Endothelial cell (in vitro differentiated cells): ENCODE data around the gene NEDD4L. TPM values are rescaled to one million over a fixed set of nuclear protein-coding genes. Genes with fewer than 3 reads are reported as not detected.

Experiments
- DNase-seq: peaks from one replicate; pipeline ENCODE4 v3.0.0; 2021; ENCODE audit warnings: low spot score
- H3K27ac Mint-ChIP-seq: one replicate; pipeline ENCODE4 v1.8.0; 2021; ENCODE audit warnings: mixed read lengths, inconsistent platforms; ENCODE audit not compliant: unreplicated experiment
- H3K27me3 Mint-ChIP-seq: one replicate; pipeline ENCODE4 v1.8.0; 2021; ENCODE audit warnings: mild to moderate bottlenecking, moderate library complexity, mixed read lengths, inconsistent platforms; ENCODE audit not compliant: unreplicated experiment
- H3K36me3 Mint-ChIP-seq: one replicate; pipeline ENCODE4 v1.8.0; 2021; ENCODE audit warnings: mild to moderate bottlenecking, low read depth, mixed read lengths, inconsistent platforms; ENCODE audit not compliant: unreplicated experiment
- H3K4me1 Mint-ChIP-seq: one replicate; pipeline ENCODE4 v1.8.0; 2021; ENCODE audit warnings: mild to moderate bottlenecking, mixed read lengths, inconsistent platforms; ENCODE audit not compliant: unreplicated experiment
- H3K4me3 Mint-ChIP-seq: one replicate; pipeline ENCODE4 v1.8.0; 2021; ENCODE audit warnings: mild to moderate bottlenecking, mixed read lengths, inconsistent platforms; ENCODE audit not compliant: unreplicated experiment
- H3K9me3 Mint-ChIP-seq: one replicate; pipeline ENCODE4 v1.8.0; 2021; ENCODE audit warnings: mixed read lengths, inconsistent platforms; ENCODE audit not compliant: unreplicated experiment
- total RNA-seq: library from RNA; stranded (reverse); fragmentation: NEBNext Ultra II Directional; extraction: Animal tissue kit (Norgen Biotek cat#: 25700); gene quantifications from one replicate; pipeline ENCODE4 v1.2.1, GENCODE V29; 2021; ENCODE audit not compliant: unreplicated experiment
- TF ChIP-seq, protein P1 (sequence below): fragments of 200-600 bp; sonication (generic); IDR thresholded peaks from one replicate; pipeline ENCODE4 v1.5.0; 2021; ENCODE audit warnings: antibody characterized with exemption; ENCODE audit not compliant: unreplicated experiment

Gene NEDD4L
- total RNA-seq, 1 donor from 2014 or later, result 42.8 TPM

DNA sequence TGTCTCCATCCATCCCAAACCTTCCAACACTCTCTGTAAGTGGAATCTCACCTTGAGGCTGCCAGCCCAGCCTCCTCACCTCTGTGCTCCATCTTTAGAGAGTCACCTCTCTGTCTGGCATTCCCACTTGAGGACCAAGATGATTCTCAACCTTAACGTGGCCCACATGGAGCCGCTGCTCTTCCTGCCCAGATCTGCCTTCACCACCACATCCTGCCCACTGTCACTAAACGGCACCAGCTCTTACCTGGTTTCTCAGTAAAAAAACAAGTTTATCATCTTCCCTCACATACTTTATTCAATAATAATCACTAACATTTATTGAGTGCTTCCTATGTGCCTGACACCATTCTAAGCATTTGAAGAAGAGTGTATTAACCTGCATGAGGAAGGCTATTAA, 80.4 kb downstream of the NEDD4L start:
- no peak for DNase-seq
- TF ChIP-seq, protein P1, sequence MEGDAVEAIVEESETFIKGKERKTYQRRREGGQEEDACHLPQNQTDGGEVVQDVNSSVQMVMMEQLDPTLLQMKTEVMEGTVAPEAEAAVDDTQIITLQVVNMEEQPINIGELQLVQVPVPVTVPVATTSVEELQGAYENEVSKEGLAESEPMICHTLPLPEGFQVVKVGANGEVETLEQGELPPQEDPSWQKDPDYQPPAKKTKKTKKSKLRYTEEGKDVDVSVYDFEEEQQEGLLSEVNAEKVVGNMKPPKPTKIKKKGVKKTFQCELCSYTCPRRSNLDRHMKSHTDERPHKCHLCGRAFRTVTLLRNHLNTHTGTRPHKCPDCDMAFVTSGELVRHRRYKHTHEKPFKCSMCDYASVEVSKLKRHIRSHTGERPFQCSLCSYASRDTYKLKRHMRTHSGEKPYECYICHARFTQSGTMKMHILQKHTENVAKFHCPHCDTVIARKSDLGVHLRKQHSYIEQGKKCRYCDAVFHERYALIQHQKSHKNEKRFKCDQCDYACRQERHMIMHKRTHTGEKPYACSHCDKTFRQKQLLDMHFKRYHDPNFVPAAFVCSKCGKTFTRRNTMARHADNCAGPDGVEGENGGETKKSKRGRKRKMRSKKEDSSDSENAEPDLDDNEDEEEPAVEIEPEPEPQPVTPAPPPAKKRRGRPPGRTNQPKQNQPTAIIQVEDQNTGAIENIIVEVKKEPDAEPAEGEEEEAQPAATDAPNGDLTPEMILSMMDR, result no peak
- H3K4me3 Mint-ChIP-seq, result peak overlapping the region; percentile 5
- no peaks in the 10 kb centered on the region for H3K9me3 Mint-ChIP-seq
- H3K27me3 Mint-ChIP-seq, result peaks cover 7% of the 10 kb centered on the region
- peak overlapping the region; percentile 28 for H3K27ac Mint-ChIP-seq
- H3K36me3 Mint-ChIP-seq, result peaks cover 7% of the 10 kb centered on the region
- peaks cover 11% of the 10 kb centered on the region for H3K4me1 Mint-ChIP-seq

DNA sequence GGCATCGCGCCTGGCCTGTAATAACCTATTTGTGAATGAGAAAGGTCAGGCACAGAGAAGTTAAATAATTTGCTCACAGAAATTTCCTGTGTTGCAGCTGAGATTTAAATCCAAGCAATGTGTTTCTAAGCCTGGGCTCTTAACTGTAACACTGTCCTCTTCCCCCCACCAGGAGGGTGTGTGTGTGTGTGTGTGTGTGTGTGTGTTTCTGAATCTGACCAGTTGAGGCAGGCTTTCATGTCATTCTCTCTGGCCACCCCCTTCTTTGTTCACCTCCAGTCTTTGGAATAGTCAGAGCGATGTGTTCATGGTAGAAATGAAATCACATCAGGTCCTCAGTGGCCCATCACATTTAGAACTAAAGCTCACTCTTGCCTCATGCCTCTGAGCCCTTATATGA, 81.2 kb downstream of the NEDD4L start:
- Mint-ChIP-seq H3K27me3 (peaks cover 7% of the 10 kb centered on the region), H3K36me3 (peaks cover 7% of the 10 kb centered on the region), H3K4me1 (peaks cover 11% of the 10 kb centered on the region), H3K4me3 (no peak overlapping the region), H3K27ac (no peak overlapping the region), H3K9me3 (no peaks in the 10 kb centered on the region)
- TF ChIP-seq, protein P1, result no peak
- no peak for DNase-seq

DNA sequence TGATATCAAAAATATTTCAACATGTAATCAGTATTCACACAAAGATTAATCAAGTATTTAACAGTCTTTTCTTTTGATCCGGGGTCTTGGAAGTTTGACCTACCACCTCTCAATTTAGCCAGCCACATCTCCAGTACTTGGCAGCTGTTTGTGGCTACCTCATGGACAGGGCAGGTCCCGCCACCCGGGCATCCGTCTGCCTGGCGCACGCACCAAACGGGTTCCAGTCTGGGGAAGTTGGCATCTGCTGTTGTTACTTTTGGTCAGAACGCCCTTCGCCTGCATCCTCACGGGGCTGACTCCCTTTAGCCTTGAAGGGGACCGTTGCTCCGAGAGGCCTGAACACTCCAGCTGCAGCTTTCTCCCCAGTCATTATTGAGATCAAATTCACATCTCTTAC, 81.7 kb downstream of the NEDD4L start:
- H3K4me1 Mint-ChIP-seq, result peaks cover 11% of the 10 kb centered on the region
- no peak overlapping the region for H3K27ac Mint-ChIP-seq
- TF ChIP-seq, protein P1, result no peak
- no peaks in the 10 kb centered on the region for H3K9me3 Mint-ChIP-seq
- DNase-seq, result no peak
- no peak overlapping the region for H3K4me3 Mint-ChIP-seq
- peaks cover 7% of the 10 kb centered on the region for H3K27me3 Mint-ChIP-seq
- peaks cover 7% of the 10 kb centered on the region for H3K36me3 Mint-ChIP-seq

- DNase-seq, result no peak
- Mint-ChIP-seq H3K36me3 (peaks cover 7% of the 10 kb centered on the region), H3K9me3 (no peaks in the 10 kb centered on the region), H3K4me3 (no peak overlapping the region), H3K4me1 (peaks cover 9% of the 10 kb centered on the region), H3K27ac (no peak overlapping the region), H3K27me3 (peaks cover 6% of the 10 kb centered on the region)
- TF ChIP-seq, protein P1, result no peak
These were observed 84.7 kb downstream of the NEDD4L start for GRCh38 chr18:58128381-58129374.
